Keratinocyte (primary cell): ENCODE measurements around the gene LRRC74B.

Experiments used
- EZH2 ChIP-seq: IDR thresholded peaks from one replicate; pipeline ENCODE4 v1.6.1; 2012; ENCODE audit warnings: inconsistent platforms, mild to moderate bottlenecking, low read length, moderate library complexity
- TF ChIP-seq, protein P1 (sequence below), 3 experiments: IDR thresholded peaks in 1 of 3; conservative IDR thresholded peaks in 1 of 3; optimal IDR thresholded peaks in 1 of 3; 2 replicates in 2 of 3; 3 replicates in 1 of 3; pipeline versions ENCODE3 to v1.5.1; 2011; ENCODE audit warnings: low read length in 3 of 3, mild to moderate bottlenecking in 3 of 3, moderate library complexity in 2 of 3, control low read depth in 1 of 3, inconsistent platforms in 1 of 3; ENCODE audit not compliant: insufficient read depth in 2 of 3; ENCODE audit errors: extremely low read depth in 1 of 3

DNA sequence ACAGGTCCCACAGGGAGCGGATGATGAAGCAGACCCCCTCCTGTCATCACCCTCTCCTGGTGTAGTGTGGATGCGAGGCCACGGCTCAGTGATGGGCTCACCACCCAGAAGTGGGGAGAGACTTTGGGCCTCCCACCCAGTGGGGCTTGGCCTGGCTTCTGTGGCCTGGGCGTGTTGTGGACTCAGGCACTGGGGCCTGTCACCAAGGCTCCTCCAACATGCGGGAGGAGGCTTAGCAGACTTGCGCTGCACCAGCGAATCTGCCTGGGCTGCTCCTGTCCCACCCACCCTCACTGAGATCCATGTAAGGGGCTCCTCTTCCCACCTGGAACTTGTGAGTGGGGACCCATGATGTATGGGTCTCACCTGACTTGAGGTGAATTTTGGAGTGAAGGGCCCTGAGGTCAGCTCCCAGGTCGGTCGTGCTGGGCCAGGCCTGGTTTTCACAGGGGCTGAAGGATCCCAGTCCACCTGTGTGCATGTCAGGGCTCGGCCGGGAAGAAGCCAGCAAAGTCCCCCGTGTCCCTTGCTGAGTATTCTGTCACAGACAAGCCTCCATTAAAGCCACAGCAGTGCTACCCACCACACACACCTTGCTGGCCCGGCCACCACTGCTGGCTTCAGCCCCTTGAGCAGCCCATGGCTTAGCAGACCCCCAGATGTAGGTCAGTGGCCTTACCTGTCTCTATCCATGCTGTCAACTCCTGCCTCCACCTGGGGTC lies 48.0 kb upstream of the LRRC74B start:
- TF ChIP-seq, protein P1, sequence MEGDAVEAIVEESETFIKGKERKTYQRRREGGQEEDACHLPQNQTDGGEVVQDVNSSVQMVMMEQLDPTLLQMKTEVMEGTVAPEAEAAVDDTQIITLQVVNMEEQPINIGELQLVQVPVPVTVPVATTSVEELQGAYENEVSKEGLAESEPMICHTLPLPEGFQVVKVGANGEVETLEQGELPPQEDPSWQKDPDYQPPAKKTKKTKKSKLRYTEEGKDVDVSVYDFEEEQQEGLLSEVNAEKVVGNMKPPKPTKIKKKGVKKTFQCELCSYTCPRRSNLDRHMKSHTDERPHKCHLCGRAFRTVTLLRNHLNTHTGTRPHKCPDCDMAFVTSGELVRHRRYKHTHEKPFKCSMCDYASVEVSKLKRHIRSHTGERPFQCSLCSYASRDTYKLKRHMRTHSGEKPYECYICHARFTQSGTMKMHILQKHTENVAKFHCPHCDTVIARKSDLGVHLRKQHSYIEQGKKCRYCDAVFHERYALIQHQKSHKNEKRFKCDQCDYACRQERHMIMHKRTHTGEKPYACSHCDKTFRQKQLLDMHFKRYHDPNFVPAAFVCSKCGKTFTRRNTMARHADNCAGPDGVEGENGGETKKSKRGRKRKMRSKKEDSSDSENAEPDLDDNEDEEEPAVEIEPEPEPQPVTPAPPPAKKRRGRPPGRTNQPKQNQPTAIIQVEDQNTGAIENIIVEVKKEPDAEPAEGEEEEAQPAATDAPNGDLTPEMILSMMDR (optimal IDR thresholded peaks at IDR 0.05 in 1 of 3, IDR thresholded peaks at IDR 0.05 in 1 of 3, conservative IDR thresholded peaks at IDR 0.05 in 1 of 3; ENCODE audit: extremely low read depth in 1 of 3, insufficient read depth in 2 of 3, low read length in 3 of 3) = no peak
- TF ChIP-seq EZH2 = no peak
